ENCODE data around the gene SPRED1.
A peak's percentile ranks its signal among the peaks of the same experiment; 100 is the strongest.

Gene SPRED1

GRCh38 chr15:38211249-38211648, 41.4 kb upstream of the SPRED1 start:
- no peaks in the 10 kb centered on the region for H3K79me1 ChIP-seq (ENCODE audit: low read length)
- no peaks in the 10 kb centered on the region for H3K36me3 ChIP-seq (ENCODE audit: control insufficient read depth, insufficient read depth, low read length)
- H3K4ac ChIP-seq (ENCODE audit: low read depth, low read length) = no peak overlapping the region
- no peak overlapping the region for H3K23ac ChIP-seq (ENCODE audit: low read length)
- no peaks in the 10 kb centered on the region for H3K4me1 ChIP-seq (ENCODE audit: control insufficient read depth, low read depth, low read length)
- H3K56ac ChIP-seq (ENCODE audit: low read length) = no peak overlapping the region
- no peak overlapping the region for H2AK5ac ChIP-seq (ENCODE audit: low read length)
- no peak overlapping the region for H3K27ac ChIP-seq (ENCODE audit: low read depth, low read length)
- H4K8ac ChIP-seq (ENCODE audit: low read depth, low read length) = peak overlapping the region; percentile 13
- H4K5ac ChIP-seq (ENCODE audit: low read length) = no peak overlapping the region
- no peak overlapping the region for H3K9ac ChIP-seq (ENCODE audit: low read length)
- DNase-seq = no peak
- H3K4me3 ChIP-seq (ENCODE audit: low read length) = no peak overlapping the region
- no peak overlapping the region for H3K4me2 ChIP-seq (ENCODE audit: low read length)
- no peaks in the 10 kb centered on the region for H3K79me2 ChIP-seq (ENCODE audit: control insufficient read depth, insufficient read depth, low read length)
- H2BK15ac ChIP-seq (replicated peaks; ENCODE audit: low read depth) = no peak overlapping the region
- H2BK5ac ChIP-seq (ENCODE audit: low read length) = no peak overlapping the region
- no peaks in the 10 kb centered on the region for H3K27me3 ChIP-seq (ENCODE audit: insufficient read depth, low read length, poor library complexity)
- H3K18ac ChIP-seq (ENCODE audit: low read length) = no peak overlapping the region
- no peak overlapping the region for H2BK120ac ChIP-seq (ENCODE audit: low read depth, low read length)

DNA sequence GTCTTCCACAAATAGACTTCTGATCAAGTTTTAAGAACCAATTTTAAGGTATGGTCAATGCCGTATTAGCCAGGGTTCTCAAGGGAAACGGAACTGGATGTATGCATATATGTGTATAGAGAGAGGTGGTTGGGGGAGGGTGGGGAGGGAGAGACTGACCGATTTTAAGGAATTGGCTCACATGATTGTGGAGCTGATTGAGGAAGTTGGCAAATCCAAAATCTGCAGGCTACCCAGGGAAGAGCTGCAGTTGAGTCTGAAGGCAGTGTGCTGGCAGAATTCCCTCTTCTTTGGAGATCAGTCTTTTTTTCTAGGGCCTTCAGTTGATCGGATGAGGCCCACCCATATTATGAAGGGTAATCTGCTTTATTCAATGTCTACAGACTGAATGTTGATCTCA, 40.8 kb upstream of the SPRED1 start:
- Histone ChIP-seq H3K18ac (ENCODE audit: low read length) (no peak overlapping the region), H2BK15ac (replicated peaks; ENCODE audit: low read depth) (no peak overlapping the region), H3K79me2 (ENCODE audit: control insufficient read depth, insufficient read depth, low read length) (no peaks in the 10 kb centered on the region), H3K27me3 (ENCODE audit: insufficient read depth, low read length, poor library complexity) (no peaks in the 10 kb centered on the region), H3K9ac (ENCODE audit: low read length) (no peak overlapping the region), H3K23ac (ENCODE audit: low read length) (no peak overlapping the region), H4K5ac (ENCODE audit: low read length) (no peak overlapping the region), H3K56ac (ENCODE audit: low read length) (no peak overlapping the region), H3K4ac (ENCODE audit: low read depth, low read length) (no peak overlapping the region), H3K4me2 (ENCODE audit: low read length) (no peak overlapping the region), H3K36me3 (ENCODE audit: control insufficient read depth, insufficient read depth, low read length) (no peaks in the 10 kb centered on the region), H3K4me3 (ENCODE audit: low read length) (no peak overlapping the region), H4K8ac (ENCODE audit: low read depth, low read length) (no peak overlapping the region), H3K27ac (ENCODE audit: low read depth, low read length) (no peak overlapping the region), H3K4me1 (ENCODE audit: control insufficient read depth, low read depth, low read length) (no peaks in the 10 kb centered on the region), H2BK5ac (ENCODE audit: low read length) (no peak overlapping the region), H2BK120ac (ENCODE audit: low read depth, low read length) (no peak overlapping the region), H2AK5ac (ENCODE audit: low read length) (no peak overlapping the region), H3K79me1 (ENCODE audit: low read length) (no peaks in the 10 kb centered on the region)
- no peak for DNase-seq
- no CpG with 5 or more reads among the region's 4 CpGs for WGBS (ENCODE audit: extremely low coverage, insufficient coverage, low lambda C conversion rate)

- Histone ChIP-seq H3K23ac (ENCODE audit: low read length) (no peak overlapping the region), H4K8ac (ENCODE audit: low read depth, low read length) (no peak overlapping the region), H3K9ac (ENCODE audit: low read length) (no peak overlapping the region), H4K5ac (ENCODE audit: low read length) (no peak overlapping the region), H2BK120ac (ENCODE audit: low read depth, low read length) (no peak overlapping the region), H3K56ac (ENCODE audit: low read length) (no peak overlapping the region), H3K79me1 (ENCODE audit: low read length) (no peaks in the 10 kb centered on the region), H3K4ac (ENCODE audit: low read depth, low read length) (no peak overlapping the region), H3K4me3 (ENCODE audit: low read length) (no peak overlapping the region), H3K4me2 (ENCODE audit: low read length) (no peak overlapping the region), H3K18ac (ENCODE audit: low read length) (no peak overlapping the region), H2BK15ac (replicated peaks; ENCODE audit: low read depth) (no peak overlapping the region), H2AK5ac (ENCODE audit: low read length) (no peak overlapping the region), H3K79me2 (ENCODE audit: control insufficient read depth, insufficient read depth, low read length) (no peaks in the 10 kb centered on the region), H3K36me3 (ENCODE audit: control insufficient read depth, insufficient read depth, low read length) (no peaks in the 10 kb centered on the region), H3K27ac (ENCODE audit: low read depth, low read length) (no peak overlapping the region), H3K4me1 (ENCODE audit: control insufficient read depth, low read depth, low read length) (no peaks in the 10 kb centered on the region), H2BK5ac (ENCODE audit: low read length) (no peak overlapping the region), H3K27me3 (ENCODE audit: insufficient read depth, low read length, poor library complexity) (no peaks in the 10 kb centered on the region)
- WGBS (ENCODE audit: extremely low coverage, insufficient coverage, low lambda C conversion rate) = no CpG with 5 or more reads among the region's 3 CpGs
- DNase-seq = no peak
These were observed 39.8 kb upstream of the SPRED1 start for GRCh38 chr15:38212729-38213351.

- no peak overlapping the region for H3K18ac ChIP-seq (ENCODE audit: low read length)
- H3K4me1 ChIP-seq (ENCODE audit: control insufficient read depth, low read depth, low read length) = no peaks in the 10 kb centered on the region
- no CpG with 5 or more reads among the region's 2 CpGs for WGBS (ENCODE audit: extremely low coverage, insufficient coverage, low lambda C conversion rate)
- no peak overlapping the region for H4K8ac ChIP-seq (ENCODE audit: low read depth, low read length)
- no peak overlapping the region for H2AK5ac ChIP-seq (ENCODE audit: low read length)
- no peak overlapping the region for H3K9ac ChIP-seq (ENCODE audit: low read length)
- no peak overlapping the region for H3K4me2 ChIP-seq (ENCODE audit: low read length)
- no peak overlapping the region for H2BK15ac ChIP-seq (replicated peaks; ENCODE audit: low read depth)
- no peak overlapping the region for H3K23ac ChIP-seq (ENCODE audit: low read length)
- H3K79me1 ChIP-seq (ENCODE audit: low read length) = no peaks in the 10 kb centered on the region
- H3K27me3 ChIP-seq (ENCODE audit: insufficient read depth, low read length, poor library complexity) = no peaks in the 10 kb centered on the region
- H3K27ac ChIP-seq (ENCODE audit: low read depth, low read length) = no peak overlapping the region
- no peak overlapping the region for H3K4me3 ChIP-seq (ENCODE audit: low read length)
- no peak overlapping the region for H3K56ac ChIP-seq (ENCODE audit: low read length)
- H3K4ac ChIP-seq (ENCODE audit: low read depth, low read length) = no peak overlapping the region
- H2BK120ac ChIP-seq (ENCODE audit: low read depth, low read length) = no peak overlapping the region
- H3K36me3 ChIP-seq (ENCODE audit: control insufficient read depth, insufficient read depth, low read length) = no peaks in the 10 kb centered on the region
- no peak overlapping the region for H4K5ac ChIP-seq (ENCODE audit: low read length)
- no peaks in the 10 kb centered on the region for H3K79me2 ChIP-seq (ENCODE audit: control insufficient read depth, insufficient read depth, low read length)
- no peak for DNase-seq
- no peak overlapping the region for H2BK5ac ChIP-seq (ENCODE audit: low read length)
These were observed 39.3 kb upstream of the SPRED1 start for GRCh38 chr15:38213356-38213755.

- no peak overlapping the region for H3K9ac ChIP-seq (ENCODE audit: low read length)
- no peak overlapping the region for H2BK120ac ChIP-seq (ENCODE audit: low read depth, low read length)
- H3K36me3 ChIP-seq (ENCODE audit: control insufficient read depth, insufficient read depth, low read length) = no peaks in the 10 kb centered on the region
- no peak overlapping the region for H2BK15ac ChIP-seq (replicated peaks; ENCODE audit: low read depth)
- H3K27ac ChIP-seq (ENCODE audit: low read depth, low read length) = no peak overlapping the region
- H3K4me3 ChIP-seq (ENCODE audit: low read length) = no peak overlapping the region
- H3K27me3 ChIP-seq (ENCODE audit: insufficient read depth, low read length, poor library complexity) = no peaks in the 10 kb centered on the region
- H3K4ac ChIP-seq (ENCODE audit: low read depth, low read length) = no peak overlapping the region
- H3K79me1 ChIP-seq (ENCODE audit: low read length) = no peaks in the 10 kb centered on the region
- no peak overlapping the region for H3K23ac ChIP-seq (ENCODE audit: low read length)
- H3K79me2 ChIP-seq (ENCODE audit: control insufficient read depth, insufficient read depth, low read length) = no peaks in the 10 kb centered on the region
- H2AK5ac ChIP-seq (ENCODE audit: low read length) = no peak overlapping the region
- no CpG with 5 or more reads among the region's 1 CpG for WGBS (ENCODE audit: extremely low coverage, insufficient coverage, low lambda C conversion rate)
- H3K4me1 ChIP-seq (ENCODE audit: control insufficient read depth, low read depth, low read length) = no peaks in the 10 kb centered on the region
- no peak overlapping the region for H2BK5ac ChIP-seq (ENCODE audit: low read length)
- H3K4me2 ChIP-seq (ENCODE audit: low read length) = no peak overlapping the region
- H3K18ac ChIP-seq (ENCODE audit: low read length) = no peak overlapping the region
- no peak for DNase-seq
- no peak overlapping the region for H4K8ac ChIP-seq (ENCODE audit: low read depth, low read length)
- no peak overlapping the region for H3K56ac ChIP-seq (ENCODE audit: low read length)
- no peak overlapping the region for H4K5ac ChIP-seq (ENCODE audit: low read length)
These were observed 36.9 kb upstream of the SPRED1 start for GRCh38 chr15:38215707-38216106.

- Histone ChIP-seq H3K4ac (ENCODE audit: low read depth, low read length) (no peak overlapping the region), H2BK15ac (replicated peaks; ENCODE audit: low read depth) (no peak overlapping the region), H3K4me3 (ENCODE audit: low read length) (no peak overlapping the region), H3K56ac (ENCODE audit: low read length) (no peak overlapping the region), H4K8ac (ENCODE audit: low read depth, low read length) (no peak overlapping the region), H2BK5ac (ENCODE audit: low read length) (no peak overlapping the region), H3K9ac (ENCODE audit: low read length) (no peak overlapping the region), H3K4me2 (ENCODE audit: low read length) (no peak overlapping the region), H3K79me2 (ENCODE audit: control insufficient read depth, insufficient read depth, low read length) (no peaks in the 10 kb centered on the region), H3K36me3 (ENCODE audit: control insufficient read depth, insufficient read depth, low read length) (no peaks in the 10 kb centered on the region), H2AK5ac (ENCODE audit: low read length) (no peak overlapping the region), H4K5ac (ENCODE audit: low read length) (no peak overlapping the region), H2BK120ac (ENCODE audit: low read depth, low read length) (no peak overlapping the region), H3K23ac (ENCODE audit: low read length) (no peak overlapping the region), H3K27ac (ENCODE audit: low read depth, low read length) (no peak overlapping the region), H3K4me1 (ENCODE audit: control insufficient read depth, low read depth, low read length) (no peaks in the 10 kb centered on the region), H3K18ac (ENCODE audit: low read length) (no peak overlapping the region), H3K27me3 (ENCODE audit: insufficient read depth, low read length, poor library complexity) (no peaks in the 10 kb centered on the region), H3K79me1 (ENCODE audit: low read length) (no peaks in the 10 kb centered on the region)
- WGBS (ENCODE audit: extremely low coverage, insufficient coverage, low lambda C conversion rate) = no CpG with 5 or more reads among the region's 4 CpGs
- no peak for DNase-seq
These were observed 35.9 kb upstream of the SPRED1 start for GRCh38 chr15:38216763-38217162.
